HG03442 (cell line): Measurements from ENCODE around the gene UNC80.
"Not testable (repeated sequence)": the region's sequence is repeated elsewhere in the genome, so short reads cannot be mapped to it uniquely, and the experiment has no call there.

Experiments used
- ATAC-seq: cut with Tn5 transposase; IDR thresholded peaks from one replicate; pipeline ENCODE4 v1.9.1; 2021; ENCODE audit warnings: mild to moderate bottlenecking, moderate library complexity; ENCODE audit not compliant: unreplicated experiment

Gene UNC80, protein sequence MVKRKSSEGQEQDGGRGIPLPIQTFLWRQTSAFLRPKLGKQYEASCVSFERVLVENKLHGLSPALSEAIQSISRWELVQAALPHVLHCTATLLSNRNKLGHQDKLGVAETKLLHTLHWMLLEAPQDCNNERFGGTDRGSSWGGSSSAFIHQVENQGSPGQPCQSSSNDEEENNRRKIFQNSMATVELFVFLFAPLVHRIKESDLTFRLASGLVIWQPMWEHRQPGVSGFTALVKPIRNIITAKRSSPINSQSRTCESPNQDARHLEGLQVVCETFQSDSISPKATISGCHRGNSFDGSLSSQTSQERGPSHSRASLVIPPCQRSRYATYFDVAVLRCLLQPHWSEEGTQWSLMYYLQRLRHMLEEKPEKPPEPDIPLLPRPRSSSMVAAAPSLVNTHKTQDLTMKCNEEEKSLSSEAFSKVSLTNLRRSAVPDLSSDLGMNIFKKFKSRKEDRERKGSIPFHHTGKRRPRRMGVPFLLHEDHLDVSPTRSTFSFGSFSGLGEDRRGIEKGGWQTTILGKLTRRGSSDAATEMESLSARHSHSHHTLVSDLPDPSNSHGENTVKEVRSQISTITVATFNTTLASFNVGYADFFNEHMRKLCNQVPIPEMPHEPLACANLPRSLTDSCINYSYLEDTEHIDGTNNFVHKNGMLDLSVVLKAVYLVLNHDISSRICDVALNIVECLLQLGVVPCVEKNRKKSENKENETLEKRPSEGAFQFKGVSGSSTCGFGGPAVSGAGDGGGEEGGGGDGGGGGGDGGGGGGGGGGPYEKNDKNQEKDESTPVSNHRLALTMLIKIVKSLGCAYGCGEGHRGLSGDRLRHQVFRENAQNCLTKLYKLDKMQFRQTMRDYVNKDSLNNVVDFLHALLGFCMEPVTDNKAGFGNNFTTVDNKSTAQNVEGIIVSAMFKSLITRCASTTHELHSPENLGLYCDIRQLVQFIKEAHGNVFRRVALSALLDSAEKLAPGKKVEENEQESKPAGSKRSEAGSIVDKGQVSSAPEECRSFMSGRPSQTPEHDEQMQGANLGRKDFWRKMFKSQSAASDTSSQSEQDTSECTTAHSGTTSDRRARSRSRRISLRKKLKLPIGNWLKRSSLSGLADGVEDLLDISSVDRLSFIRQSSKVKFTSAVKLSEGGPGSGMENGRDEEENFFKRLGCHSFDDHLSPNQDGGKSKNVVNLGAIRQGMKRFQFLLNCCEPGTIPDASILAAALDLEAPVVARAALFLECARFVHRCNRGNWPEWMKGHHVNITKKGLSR (N-terminal part only)

DNA sequence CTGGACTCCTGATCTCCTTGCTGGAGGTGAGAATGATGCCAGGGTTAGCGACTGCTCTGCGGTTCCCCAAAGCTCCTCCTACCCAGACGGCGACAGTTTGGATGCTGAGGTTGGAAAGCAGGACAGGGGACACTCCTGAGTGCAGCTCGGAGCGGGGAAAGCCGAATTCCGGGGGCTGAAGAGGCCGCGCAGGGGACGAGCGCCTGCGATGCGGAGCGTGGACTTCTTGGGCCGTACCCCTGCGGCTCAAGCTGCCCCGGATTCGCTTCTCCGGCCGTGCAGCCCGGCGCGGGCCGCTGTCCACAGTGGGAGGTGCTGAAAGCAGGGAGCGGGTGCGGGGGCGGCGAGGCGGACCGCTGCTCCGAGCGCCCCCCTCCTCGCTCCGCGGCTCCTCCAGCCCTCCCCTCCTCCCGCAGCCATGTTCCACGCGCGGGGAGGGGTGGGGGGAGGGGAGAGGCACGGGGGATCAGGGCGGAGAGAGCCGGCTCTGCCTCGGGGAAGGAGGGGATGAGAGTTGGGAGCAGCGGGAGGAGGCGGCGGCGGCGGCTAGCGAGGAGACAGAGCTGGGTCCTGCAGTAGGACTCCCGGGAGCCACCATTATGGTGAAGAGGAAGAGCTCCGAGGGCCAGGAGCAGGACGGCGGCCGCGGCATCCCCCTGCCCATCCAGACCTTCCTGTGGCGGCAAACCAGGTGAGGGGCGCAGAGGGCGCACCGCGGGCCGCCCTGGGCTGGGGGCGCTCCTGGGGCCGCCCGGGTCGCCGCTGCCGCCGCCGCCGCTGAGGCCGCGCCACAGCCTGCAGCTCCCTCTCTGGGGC, at the start of gene UNC80:
TSS of gene UNC80 (plus strand) at position 359 of the 816 bp plus-strand sequence. CDS start at position 600, 241 bp downstream.
- peak; percentile 74 for ATAC-seq

DNA sequence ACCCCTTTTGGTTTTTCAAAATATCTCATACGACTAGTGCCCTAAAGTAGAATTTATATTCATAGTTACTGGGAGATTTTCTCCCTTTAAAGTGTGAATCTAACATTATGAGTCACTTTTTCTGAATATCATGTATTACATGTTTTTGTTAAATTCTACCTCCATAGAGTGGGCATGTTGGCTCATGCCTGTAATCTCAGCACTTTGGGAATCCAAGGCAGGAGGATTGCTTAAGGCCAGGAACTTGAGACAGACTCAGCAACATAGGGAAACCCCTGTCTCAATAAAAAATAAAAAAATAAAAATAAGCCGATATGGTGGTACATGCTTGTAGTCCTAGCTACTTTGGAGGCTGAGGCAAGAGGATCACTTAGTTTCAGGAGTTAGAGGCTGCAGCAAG, 45.3 kb upstream of the UNC80 start:
- no peak for ATAC-seq

- no peak for ATAC-seq
Measured at GRCh38 chr2:209727077-209727476, 44.6 kb upstream of the UNC80 start.

DNA sequence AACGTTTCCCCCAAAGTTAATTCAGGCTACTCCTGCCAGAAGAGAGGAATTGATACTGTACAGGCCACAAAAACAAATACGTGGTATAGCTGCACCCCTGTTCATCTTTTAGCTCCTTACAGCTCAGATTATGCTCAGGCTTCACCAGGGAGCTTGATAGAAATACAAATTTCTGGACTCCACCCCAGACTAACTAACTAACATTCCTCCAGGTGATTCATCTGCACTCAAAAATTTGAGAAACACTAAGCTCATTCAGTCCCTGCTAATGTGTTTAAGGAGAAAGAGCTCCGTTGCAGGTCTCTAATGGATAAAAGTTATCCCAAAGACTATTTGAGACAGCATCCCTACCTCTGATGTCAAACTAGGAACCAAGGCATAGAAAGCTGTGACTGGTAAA, 36.8 kb upstream of the UNC80 start:
- ATAC-seq, result no peak

GRCh38 chr2:209741953-209742352, 29.7 kb upstream of the UNC80 start:
- no peak for ATAC-seq

DNA sequence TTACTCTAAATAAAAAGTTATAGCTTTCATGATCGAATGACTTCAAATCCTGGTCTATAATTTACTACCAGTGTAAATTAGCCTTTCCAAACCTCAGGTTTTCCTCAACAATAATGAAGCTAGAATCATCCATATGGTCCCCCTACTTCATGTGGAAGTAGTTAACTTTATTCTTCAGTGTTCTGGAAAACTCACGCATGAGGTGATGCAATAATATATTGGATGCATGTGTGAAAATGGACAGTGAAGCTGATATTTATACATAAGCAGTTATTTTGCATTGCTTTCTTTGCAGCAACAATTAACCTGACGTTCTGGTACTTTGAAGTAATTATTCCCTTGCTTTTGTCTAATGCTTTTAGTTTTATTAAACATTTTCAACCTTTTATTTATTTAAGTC, 18.6 kb upstream of the UNC80 start:
- ATAC-seq, result no peak

DNA sequence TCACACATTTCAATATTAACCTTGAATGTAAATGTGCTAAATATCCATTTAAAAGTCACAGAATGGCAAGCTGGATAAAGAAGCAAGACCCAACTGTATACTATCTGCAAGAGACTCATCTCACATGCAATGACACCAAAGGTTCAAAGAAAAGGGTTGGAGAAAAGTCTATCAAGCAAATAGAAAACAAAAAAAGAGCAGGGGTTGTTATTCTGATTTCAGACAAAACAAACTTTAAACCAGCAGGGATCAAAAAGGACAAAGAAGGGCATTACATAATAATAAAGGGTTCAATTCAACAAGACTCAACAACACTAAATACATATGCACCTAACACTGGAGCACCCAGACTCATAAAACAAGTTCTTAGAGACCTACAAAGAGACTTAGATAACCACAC, 14.5 kb upstream of the UNC80 start:
- no peak for ATAC-seq

GRCh38 chr2:209761566-209761965, 10.1 kb upstream of the UNC80 start:
- ATAC-seq, result no peak

DNA sequence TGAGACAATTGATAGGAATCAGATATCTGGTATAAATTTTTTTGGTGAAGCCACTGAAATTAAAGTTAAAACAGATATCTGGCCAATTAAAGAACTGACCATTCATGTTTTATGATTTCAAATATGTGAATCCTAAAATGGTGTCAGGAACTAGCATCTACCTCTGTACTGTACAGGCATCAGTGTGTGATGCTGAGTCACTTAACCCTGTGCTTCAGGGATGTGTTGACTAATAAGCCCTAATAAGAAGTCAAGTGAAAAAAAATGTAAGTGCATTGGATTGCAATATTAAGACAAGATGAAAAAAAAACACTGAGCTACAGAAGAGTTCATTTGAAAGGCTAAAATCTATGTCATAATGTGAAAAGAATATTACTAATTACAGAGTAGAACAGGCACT, 9.1 kb upstream of the UNC80 start:
- no peak for ATAC-seq

DNA sequence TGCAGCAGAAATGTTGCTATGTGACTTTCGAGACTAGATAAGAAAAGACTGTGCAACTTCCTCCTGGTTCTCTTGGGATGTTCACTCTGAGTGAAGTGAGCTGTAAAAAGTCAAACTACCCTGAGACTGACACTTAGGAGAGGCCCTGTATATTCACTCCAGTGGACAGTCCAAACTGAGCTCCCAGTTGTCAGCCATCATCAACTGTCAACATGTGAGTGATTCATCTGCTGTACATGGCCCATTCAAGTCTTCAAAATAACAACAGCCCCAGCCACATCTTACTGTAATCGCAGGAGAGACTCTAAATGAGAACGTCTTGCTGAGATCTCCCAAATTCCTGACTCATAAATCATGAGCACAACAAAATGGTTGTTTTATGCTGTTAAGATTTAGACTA, 8.5 kb upstream of the UNC80 start:
- no peak for ATAC-seq

GRCh38 chr2:209766613-209767012, 5.0 kb upstream of the UNC80 start:
- no peak for ATAC-seq

- no peak for ATAC-seq
Measured at GRCh38 chr2:209767316-209767715, 4.3 kb upstream of the UNC80 start.

- ATAC-seq, result no peak
Measured at GRCh38 chr2:209768557-209768956, 3.1 kb upstream of the UNC80 start.

DNA sequence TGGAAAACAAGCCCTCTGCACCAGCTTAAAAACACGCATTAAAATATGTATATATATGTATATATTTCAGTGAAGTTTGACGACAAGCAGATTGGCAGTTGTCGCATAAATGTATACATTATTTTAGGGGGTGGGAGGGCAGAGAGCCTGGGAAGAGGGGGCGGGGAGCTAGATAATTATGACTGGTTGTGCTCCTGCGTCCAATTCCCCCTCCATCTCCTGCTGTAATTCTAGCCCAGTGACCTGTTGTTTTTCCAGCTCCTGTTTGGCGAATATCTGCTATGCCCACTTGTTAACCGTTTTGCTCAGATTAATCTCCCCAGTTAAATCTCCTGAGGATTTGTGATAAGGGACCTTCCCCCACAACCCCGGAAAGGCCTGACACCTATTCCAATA, 656 bp downstream of the UNC80 start:
- no peak for ATAC-seq

- ATAC-seq, result no peak
Measured at GRCh38 chr2:209773377-209773776, 1.7 kb downstream of the UNC80 start.

DNA sequence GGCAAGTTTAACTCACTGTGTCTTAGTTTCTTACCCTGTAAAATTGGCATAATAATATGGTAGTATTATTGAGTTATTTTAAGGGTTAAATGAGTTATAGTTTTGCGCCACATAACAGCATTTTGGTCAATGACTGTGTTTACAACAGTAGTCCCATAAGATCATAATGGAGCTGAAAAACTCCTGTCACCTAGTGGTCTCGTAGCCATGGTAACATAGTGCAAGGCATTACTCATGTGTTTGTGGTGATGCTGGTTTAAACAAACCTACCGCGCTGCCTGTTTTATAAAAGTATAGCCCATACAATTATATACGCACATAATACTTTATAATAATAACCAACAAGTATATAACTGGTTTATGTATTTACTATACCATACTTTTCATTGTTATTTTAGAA, 15.8 kb downstream of the UNC80 start:
- ATAC-seq, result no peak

DNA sequence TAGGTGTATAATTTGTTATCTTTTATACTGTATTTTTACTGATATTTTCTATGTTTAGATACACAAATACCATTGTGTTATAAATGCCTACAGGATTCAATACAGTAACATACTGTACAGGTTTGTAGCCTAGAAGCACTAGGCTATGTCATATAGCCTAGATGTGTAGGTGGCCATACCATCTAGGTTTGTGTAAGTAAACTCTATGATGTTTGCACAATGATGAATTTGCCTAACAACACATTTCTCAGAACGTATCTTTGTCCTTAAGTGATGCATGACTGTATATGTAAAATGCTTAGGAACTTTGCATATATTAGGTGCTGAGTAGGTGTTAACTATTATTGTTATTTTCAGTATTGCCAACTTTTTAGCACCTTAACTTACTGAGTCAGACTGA, 17.3 kb downstream of the UNC80 start:
- no peak for ATAC-seq

- peak; percentile 40 for ATAC-seq
Measured at GRCh38 chr2:209790066-209790728, 18.6 kb downstream of the UNC80 start.

GRCh38 chr2:209791151-209791550, 19.5 kb downstream of the UNC80 start:
- ATAC-seq, result no peak

DNA sequence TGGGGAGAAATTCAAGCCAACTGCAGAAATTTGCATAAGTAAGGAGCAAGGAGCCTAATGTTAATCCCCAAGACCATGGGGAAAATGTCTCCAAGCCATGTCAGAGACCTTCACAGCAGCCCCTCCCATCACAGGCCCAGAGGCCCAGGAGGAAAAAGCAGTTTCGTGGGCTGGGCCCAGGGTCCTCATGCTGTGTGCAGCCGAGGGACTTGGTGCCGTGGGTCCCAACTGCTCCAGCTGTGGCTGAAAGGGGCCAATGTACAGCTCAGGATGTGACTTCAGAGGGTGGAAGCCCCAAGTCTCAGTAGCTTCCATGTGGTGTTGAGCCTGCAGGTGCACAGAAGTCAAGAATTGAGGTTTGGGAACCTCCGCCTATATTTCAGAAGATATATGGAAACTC, 23.8 kb downstream of the UNC80 start:
- not testable (repeated sequence) for ATAC-seq
